ENCODE measurements around the gene SAT2. TPM values are rescaled to one million over a fixed set of nuclear protein-coding genes. Genes with fewer than 3 reads are reported as not detected.

Gene SAT2
- total and polyA plus RNA-seq, 7 donors, result 72.9 to 116 (median 104) TPM

- H3K4me1 ChIP-seq, result peaks cover 0 to 32% (median 28%) of the 10 kb centered on the region in 4 donors
- WGBS, 2 donors, result 65 to 72% methylated on average over 12 of the region's 12 CpGs
- TF ChIP-seq POLR2A (IDR thresholded peaks at IDR 0.05) (no peak), EP300 (IDR thresholded peaks at IDR 0.05) (no peak), CTCF (IDR thresholded peaks at IDR 0.05) (no peak), POLR2AphosphoS5 (IDR thresholded peaks at IDR 0.05) (no peak)
- H3K9me3 ChIP-seq, result no peaks in the 10 kb centered on the region
- no peak overlapping the region for H3K4me3 ChIP-seq
- DNase-seq, result no peak
- H3K27me3 ChIP-seq, result peaks cover 11 to 55% (median 29%) of the 10 kb centered on the region in 3 donors
- intact Hi-C loops (cut with DNase I), result loop anchor here (5.0 kb wide), 1 partner anchor 35 kb away; the partner anchor contains the start of genes TP53 and WRAP53
- no peaks in the 10 kb centered on the region for H3K36me3 ChIP-seq
- peak overlapping the region in 2 of 4 donors; percentile 55 to 68 for H3K27ac ChIP-seq
Measured at GRCh38 chr17:7652388-7653356, 25.1 kb upstream of the SAT2 start.

DNA sequence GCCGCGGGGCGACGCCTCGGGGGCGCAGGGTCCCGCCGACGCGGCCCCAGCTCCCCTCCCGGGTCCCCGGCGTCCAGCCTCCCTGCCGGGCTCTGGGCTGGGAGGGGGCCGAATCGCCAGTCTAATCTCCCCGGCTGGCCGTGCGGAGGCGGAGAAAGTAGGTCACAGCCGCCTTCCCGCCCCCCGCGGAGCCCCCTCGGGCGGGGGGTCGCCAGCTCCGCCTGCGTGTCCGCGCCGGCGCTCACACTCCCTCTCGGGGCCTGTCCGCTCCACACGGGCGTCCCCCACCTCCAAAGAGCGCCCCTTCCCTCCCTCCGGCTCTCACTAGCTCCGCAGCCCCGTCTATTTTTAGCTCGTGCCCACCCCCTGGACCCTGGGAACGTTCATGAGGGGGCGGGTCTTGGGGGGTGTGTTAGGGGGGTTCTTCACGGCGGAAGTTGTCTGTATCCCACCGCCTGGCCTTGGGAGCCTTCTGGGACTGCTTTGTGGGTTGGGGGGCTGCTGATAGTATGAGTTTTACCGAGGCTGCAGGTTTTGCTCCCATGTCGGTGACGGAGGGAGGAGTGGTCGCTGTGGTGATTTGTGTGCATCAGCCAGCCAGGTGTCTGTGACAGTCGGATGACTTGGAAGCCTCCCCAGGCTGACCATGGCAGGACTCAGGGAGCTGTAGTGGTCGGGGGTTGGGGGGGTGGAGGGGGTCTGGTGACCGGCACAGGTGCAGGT, 24.2 kb upstream of the SAT2 start:
- intact Hi-C loops (cut with DNase I), result loop anchor here (5.0 kb wide), 1 partner anchor 35 kb away; the partner anchor contains the start of genes TP53 and WRAP53
- TF ChIP-seq POLR2AphosphoS5 (IDR thresholded peaks at IDR 0.05) (no peak), CTCF (IDR thresholded peaks at IDR 0.05) (no peak), POLR2A (IDR thresholded peaks at IDR 0.05) (no peak), EP300 (IDR thresholded peaks at IDR 0.05) (no peak)
- peaks cover 11 to 61% (median 29%) of the 10 kb centered on the region in 3 donors for H3K27me3 ChIP-seq
- H3K4me1 ChIP-seq, result peaks cover 0 to 25% (median 21%) of the 10 kb centered on the region in 4 donors
- no peaks in the 10 kb centered on the region for H3K9me3 ChIP-seq
- WGBS, 2 donors, result 5 to 6% methylated on average over 54 of the region's 54 CpGs
- peak overlapping the region; percentile 39 to 55 (median 52) for H3K4me3 ChIP-seq
- no peaks in the 10 kb centered on the region for H3K36me3 ChIP-seq
- peak overlapping the region; percentile 51 to 68 (median 58) for H3K27ac ChIP-seq
- no peak for DNase-seq

GRCh38 chr17:7651097-7651664, 23.6 kb upstream of the SAT2 start:
- peak overlapping the region; percentile 39 to 55 (median 52) for H3K4me3 ChIP-seq
- no peaks in the 10 kb centered on the region for H3K36me3 ChIP-seq
- TF ChIP-seq POLR2A (IDR thresholded peaks at IDR 0.05) (no peak), CTCF (IDR thresholded peaks at IDR 0.05) (no peak), POLR2AphosphoS5 (IDR thresholded peaks at IDR 0.05) (no peak), EP300 (IDR thresholded peaks at IDR 0.05) (no peak)
- WGBS, 2 donors, result 1 to 2% methylated on average over 45 of the region's 45 CpGs
- no peaks in the 10 kb centered on the region for H3K9me3 ChIP-seq
- H3K4me1 ChIP-seq, result peaks cover 0 to 21% (median 18%) of the 10 kb centered on the region in 4 donors
- H3K27ac ChIP-seq, result peak overlapping the region; percentile 51 to 68 (median 58)
- intact Hi-C loops (cut with DNase I), result loop anchor here (5.0 kb wide), 1 partner anchor 36 kb away; the partner anchor contains the start of genes TP53 and WRAP53
- peaks cover 11 to 61% (median 29%) of the 10 kb centered on the region in 3 donors for H3K27me3 ChIP-seq
- no peak for DNase-seq

DNA sequence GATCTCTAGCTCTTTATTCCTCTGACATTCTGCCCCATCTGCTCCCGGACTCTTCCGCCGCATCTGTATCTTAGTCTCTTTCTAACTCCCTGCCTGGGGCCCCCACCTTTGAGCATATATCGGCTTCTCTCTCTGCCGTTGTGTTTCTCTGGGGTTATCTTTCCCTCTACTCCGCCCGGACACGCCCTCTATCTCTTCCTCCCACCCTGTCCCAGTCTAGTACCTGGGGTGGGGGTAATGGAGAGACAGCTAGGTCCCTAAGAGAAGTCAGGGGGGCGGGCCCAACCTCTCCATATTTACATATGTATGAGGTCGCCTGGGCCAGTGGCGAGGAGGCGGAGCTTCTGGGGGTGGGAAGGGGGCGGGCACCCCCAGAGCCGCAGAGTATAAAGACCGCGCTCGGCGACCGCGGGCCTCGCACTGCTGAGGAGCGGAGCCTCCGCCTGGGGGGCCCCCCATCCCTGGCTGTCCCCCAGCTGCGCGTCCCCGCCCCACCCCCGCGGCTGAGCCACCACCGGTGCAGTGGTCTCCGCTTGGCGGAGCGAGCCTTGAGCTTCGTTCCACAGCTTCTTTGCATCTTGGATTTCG, 23.0 kb upstream of the SAT2 start, which contains the start of gene ATP1B2:
Gene ATP1B2, plus strand, starts transcription at position 418 of the 588 bp plus-strand sequence. CDS start 593 bp downstream, outside the sequence.
- Histone ChIP-seq H3K4me1 (peaks cover 0 to 21% (median 18%) of the 10 kb centered on the region in 4 donors), H3K27me3 (peaks cover 11 to 61% (median 29%) of the 10 kb centered on the region in 3 donors), H3K4me3 (peak within 1 kb of the TSS; percentile 39 to 55 (median 52)), H3K9me3 (no peaks in the 10 kb centered on the region), H3K36me3 (no peaks in the 10 kb centered on the region), H3K27ac (peak within 1 kb of the TSS; percentile 51 to 68 (median 58))
- intact Hi-C loops (cut with DNase I), result loop anchor here (5.0 kb wide), 1 partner anchor 37 kb away; the partner anchor contains the start of genes TP53 and WRAP53
- WGBS, 2 donors, result 1% methylated on average over 34 of the region's 34 CpGs
- TF ChIP-seq POLR2AphosphoS5 (IDR thresholded peaks at IDR 0.05), result peak; percentile 13 to 38 (median 28)
- TF ChIP-seq CTCF (IDR thresholded peaks at IDR 0.05), result no peak
- TF ChIP-seq POLR2A (IDR thresholded peaks at IDR 0.05), result no peak
- peak; percentile 93 for DNase-seq
